ENCODE results near the gene PCBP2. TPM values are rescaled to one million over a fixed set of nuclear protein-coding genes. Genes with fewer than 3 reads are reported as not detected.

The PCBP2 gene
- total RNA-seq, 2 experiments from 2014 or later = 209 to 1,015 TPM

GRCh38 chr12:53453953-53454640 lies 2.2 kb downstream of the PCBP2 start:
- no peaks in the 10 kb centered on the region for H3K9me3 ChIP-seq (ENCODE audit: low read length)
- intact Hi-C loops (cut with micrococcal nuclease; ENCODE audit: unreplicated experiment) = no loop called here
- no TSS peak for BruUV-seq (replicated peaks)
- peaks cover 36% of the 10 kb centered on the region for H4K20me1 ChIP-seq (ENCODE audit: insufficient read depth, low read length)
- TF ChIP-seq CTCF (conservative IDR thresholded peaks at IDR 0.05; ENCODE audit: low read length) (no peak), EZH2phosphoT487 (IDR thresholded peaks at IDR 0.05; ENCODE audit: borderline replicate concordance, low read depth, low read length) (no peak)
- peak overlapping the region; percentile 96 for H3K4me3 ChIP-seq (ENCODE audit: low read depth, low read length, poor library complexity, severe bottlenecking)
- peaks cover 68% of the 10 kb centered on the region for H3K36me3 ChIP-seq (ENCODE audit: insufficient read depth, low read length)
- H3K79me2 ChIP-seq (ENCODE audit: insufficient read depth, low read depth, low read length) = peaks cover 67% of the 10 kb centered on the region
- ChIA-PET CTCF (ENCODE audit: unreplicated experiment) (interaction anchor here (0.5 to 0.9 kb wide), 2 partner anchors 22 to 598 kb away, joined by 3 read pairs; no protein-coding TSS in a partner anchor), POLR2A (interaction anchor here (0.6 to 0.7 kb wide), 3 partner anchors 11 to 278 kb away, joined by 3 to 4 read pairs (median 3); no protein-coding TSS in a partner anchor)
- H3K4me2 ChIP-seq (ENCODE audit: low read length) = peak overlapping the region; percentile 98
- no peak overlapping the region for H2AFZ ChIP-seq (ENCODE audit: low read length)
- no peaks in the 10 kb centered on the region for H3K9me2 ChIP-seq (ENCODE audit: insufficient read depth, low read length)
- H3K27ac ChIP-seq (ENCODE audit: low read depth, low read length, poor library complexity, severe bottlenecking) = peak overlapping the region; percentile 22
- H3K4me1 ChIP-seq (ENCODE audit: insufficient read depth, low read length, poor library complexity, severe bottlenecking) = peaks cover 19% of the 10 kb centered on the region
- DNase-seq (ENCODE audit: low spot score) = no peak

- no peaks in the 10 kb centered on the region for H3K9me2 ChIP-seq (ENCODE audit: insufficient read depth, low read length)
- H3K36me3 ChIP-seq (ENCODE audit: insufficient read depth, low read length) = peaks cover 74% of the 10 kb centered on the region
- H3K9me3 ChIP-seq (ENCODE audit: low read length) = no peaks in the 10 kb centered on the region
- H3K4me1 ChIP-seq (ENCODE audit: insufficient read depth, low read length, poor library complexity, severe bottlenecking) = peaks cover 19% of the 10 kb centered on the region
- no peak for DNase-seq (ENCODE audit: low spot score)
- no TSS peak for BruUV-seq (replicated peaks)
- H4K20me1 ChIP-seq (ENCODE audit: insufficient read depth, low read length) = peaks cover 37% of the 10 kb centered on the region
- CTCF ChIA-PET (ENCODE audit: unreplicated experiment) = interaction anchor here (0.9 kb wide), 1 partner anchor 22 kb away, joined by 3 read pairs; no protein-coding TSS in a partner anchor
- POLR2A ChIA-PET = interaction anchor here (0.7 to 1.0 kb wide), 2 partner anchors 9 to 133 kb away, joined by 3 read pairs; partner anchors contain the start of gene AAAS
- TF ChIP-seq CTCF (conservative IDR thresholded peaks at IDR 0.05; ENCODE audit: low read length) (no peak), EZH2phosphoT487 (IDR thresholded peaks at IDR 0.05; ENCODE audit: borderline replicate concordance, low read depth, low read length) (no peak)
- intact Hi-C loops (cut with micrococcal nuclease; ENCODE audit: unreplicated experiment) = no loop called here
- H2AFZ ChIP-seq (ENCODE audit: low read length) = no peak overlapping the region
- H3K4me2 ChIP-seq (ENCODE audit: low read length) = peak overlapping the region; percentile 98
- peaks cover 73% of the 10 kb centered on the region for H3K79me2 ChIP-seq (ENCODE audit: insufficient read depth, low read depth, low read length)
- H3K27ac ChIP-seq (ENCODE audit: low read depth, low read length, poor library complexity, severe bottlenecking) = no peak overlapping the region
- peak overlapping the region; percentile 96 for H3K4me3 ChIP-seq (ENCODE audit: low read depth, low read length, poor library complexity, severe bottlenecking)
Observed at GRCh38 chr12:53454707-53455106, 2.8 kb downstream of the PCBP2 start.

All from OCI-LY7 (cell line).